Natural killer cell (primary cell): ENCODE measurements around the gene INPP1. TPM values are rescaled to one million over a fixed set of nuclear protein-coding genes. Genes with fewer than 3 reads are reported as not detected.

Experiments used
- ATAC-seq, 3 donors: fragments of 150-1000 bp in 2 of 3; fragments of 200-7000 bp in 1 of 3; cut with Tn5 transposase; 1 replicate in 1 of 3; 2 replicates in 2 of 3; pipeline ENCODE4 v1.10.0; 2021; ENCODE audit warnings: mild to moderate bottlenecking in 2 of 3, moderate library complexity in 2 of 3
- DNase-seq, 2 donors: peaks; one replicate each; pipeline versions ENCODE4 v3.0.0 to v3.0.0-alpha.2; 2013 to 2021; ENCODE audit warnings: mixed read lengths in 1 of 2
- H3K27ac ChIP-seq: one replicate; pipeline ENCODE4 v1.5.1; 2013; ENCODE audit warnings: mild to moderate bottlenecking, low read length
- H3K27me3 ChIP-seq: one replicate; pipeline ENCODE4 v1.6.1; 2013; ENCODE audit warnings: low read length; ENCODE audit not compliant: control insufficient read depth, insufficient read depth
- H3K36me3 ChIP-seq: one replicate; pipeline ENCODE4 v1.6.1; 2013; ENCODE audit warnings: low read length; ENCODE audit not compliant: control insufficient read depth, insufficient read depth
- H3K4me1 ChIP-seq: one replicate; pipeline ENCODE4 v1.6.1; 2013; ENCODE audit warnings: low read length; ENCODE audit not compliant: control insufficient read depth, insufficient read depth
- H3K4me3 ChIP-seq: one replicate; pipeline ENCODE4 v1.5.1; 2013; ENCODE audit warnings: low read length
- H3K9me3 ChIP-seq: one replicate; pipeline ENCODE4 v1.6.1; 2013; ENCODE audit warnings: low read length; ENCODE audit not compliant: control insufficient read depth, insufficient read depth
- H3K27ac Mint-ChIP-seq, 2 donors: one replicate each; pipeline ENCODE4 v1.8.0; 2022; ENCODE audit warnings: mild to moderate bottlenecking in 2 of 2, mixed read lengths in 2 of 2, moderate library complexity in 1 of 2
- H3K27me3 Mint-ChIP-seq, 2 donors: one replicate each; pipeline ENCODE4 v1.8.0; 2022; ENCODE audit warnings: low read depth in 2 of 2, mixed read lengths in 2 of 2
- H3K36me3 Mint-ChIP-seq: one replicate; pipeline ENCODE4 v1.8.0; 2022; ENCODE audit warnings: mixed read lengths
- H3K4me1 Mint-ChIP-seq, 2 donors: one replicate each; pipeline ENCODE4 v1.8.0; 2022; ENCODE audit warnings: mixed read lengths in 2 of 2
- H3K4me3 Mint-ChIP-seq: one replicate; pipeline ENCODE4 v1.8.0; 2022; ENCODE audit warnings: mild to moderate bottlenecking, moderate library complexity, mixed read lengths
- H3K9me3 Mint-ChIP-seq, 2 donors: one replicate each; pipeline ENCODE4 v1.8.0; 2022; ENCODE audit warnings: mixed read lengths in 2 of 2
- WGBS: methylation state at CpG from one replicate; pipeline ENCODE4 v1.1.7; 2013; ENCODE audit warnings: missing lambda C conversion rate; ENCODE audit not compliant: insufficient coverage; 5-methylcytosine and 5-hydroxymethylcytosine counted together
- intact Hi-C: fragments of 100-400 bp; cut with micrococcal nuclease; formaldehyde crosslinking; loops from one replicate; pipeline ENCODE4 v1.14.2; 2022
- total RNA-seq, 4 donors: library from RNA; stranded (reverse); fragments of 120-200 nt in 1 of 4; gene quantifications; one replicate each; pipeline versions ENCODE4 v1.2.3 to v1.2.4, GENCODE V29; 2013 to 2022
- TF ChIP-seq, protein P1 (sequence below): fragments of 200-600 bp; IDR thresholded peaks from one replicate; pipeline ENCODE4 v1.8.0; 2022; ENCODE audit warnings: antibody characterized with exemption

The INPP1 gene
- total RNA-seq, 3 donors from 2014 or later (not counting 1 experiment from before 2014, with no cell fraction given), result 9.5 to 16.7 (median 9.6) TPM

- intact Hi-C loops, result no loop called here
- no peak for ATAC-seq
- H3K27ac Mint-ChIP-seq, result no peak overlapping the region
Measured at GRCh38 chr2:190376083-190376482, 32.7 kb downstream of the INPP1 start.

GRCh38 chr2:190376591-190377245 lies 33.3 kb downstream of the INPP1 start:
- H3K4me1 ChIP-seq, result no peaks in the 10 kb centered on the region
- no peaks in the 10 kb centered on the region for H3K36me3 Mint-ChIP-seq
- H3K27me3 ChIP-seq, result no peaks in the 10 kb centered on the region
- no peak overlapping the region for H3K4me3 ChIP-seq
- intact Hi-C loops, result no loop called here
- no peak overlapping the region for H3K27ac Mint-ChIP-seq
- no peaks in the 10 kb centered on the region for H3K9me3 Mint-ChIP-seq
- DNase-seq (no peak), ATAC-seq (no peak)
- WGBS, result 78% methylated on average over 3 of the region's 3 CpGs
- TF ChIP-seq, protein P1, sequence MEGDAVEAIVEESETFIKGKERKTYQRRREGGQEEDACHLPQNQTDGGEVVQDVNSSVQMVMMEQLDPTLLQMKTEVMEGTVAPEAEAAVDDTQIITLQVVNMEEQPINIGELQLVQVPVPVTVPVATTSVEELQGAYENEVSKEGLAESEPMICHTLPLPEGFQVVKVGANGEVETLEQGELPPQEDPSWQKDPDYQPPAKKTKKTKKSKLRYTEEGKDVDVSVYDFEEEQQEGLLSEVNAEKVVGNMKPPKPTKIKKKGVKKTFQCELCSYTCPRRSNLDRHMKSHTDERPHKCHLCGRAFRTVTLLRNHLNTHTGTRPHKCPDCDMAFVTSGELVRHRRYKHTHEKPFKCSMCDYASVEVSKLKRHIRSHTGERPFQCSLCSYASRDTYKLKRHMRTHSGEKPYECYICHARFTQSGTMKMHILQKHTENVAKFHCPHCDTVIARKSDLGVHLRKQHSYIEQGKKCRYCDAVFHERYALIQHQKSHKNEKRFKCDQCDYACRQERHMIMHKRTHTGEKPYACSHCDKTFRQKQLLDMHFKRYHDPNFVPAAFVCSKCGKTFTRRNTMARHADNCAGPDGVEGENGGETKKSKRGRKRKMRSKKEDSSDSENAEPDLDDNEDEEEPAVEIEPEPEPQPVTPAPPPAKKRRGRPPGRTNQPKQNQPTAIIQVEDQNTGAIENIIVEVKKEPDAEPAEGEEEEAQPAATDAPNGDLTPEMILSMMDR, result no peak
- no peak overlapping the region for H3K27ac ChIP-seq
- H3K4me3 Mint-ChIP-seq, result no peak overlapping the region
- H3K4me1 Mint-ChIP-seq, result peaks cover 0 to 3% of the 10 kb centered on the region in 2 donors
- H3K9me3 ChIP-seq, result no peaks in the 10 kb centered on the region
- no peaks in the 10 kb centered on the region for H3K36me3 ChIP-seq
- no peaks in the 10 kb centered on the region for H3K27me3 Mint-ChIP-seq

More at GRCh38 chr2:190376083-190376482, 32.7 kb downstream of the INPP1 start:
- Mint-ChIP-seq H3K27me3 (no peaks in the 10 kb centered on the region), H3K4me1 (peaks cover 0 to 3% of the 10 kb centered on the region in 2 donors), H3K36me3 (no peaks in the 10 kb centered on the region), H3K9me3 (no peaks in the 10 kb centered on the region), H3K4me3 (no peak overlapping the region)
- Histone ChIP-seq H3K4me3 (no peak overlapping the region), H3K9me3 (no peaks in the 10 kb centered on the region), H3K27me3 (no peaks in the 10 kb centered on the region), H3K36me3 (peaks cover 2% of the 10 kb centered on the region), H3K27ac (no peak overlapping the region), H3K4me1 (no peaks in the 10 kb centered on the region)
- DNase-seq, result no peak
- TF ChIP-seq, protein P1, result no peak

DNA sequence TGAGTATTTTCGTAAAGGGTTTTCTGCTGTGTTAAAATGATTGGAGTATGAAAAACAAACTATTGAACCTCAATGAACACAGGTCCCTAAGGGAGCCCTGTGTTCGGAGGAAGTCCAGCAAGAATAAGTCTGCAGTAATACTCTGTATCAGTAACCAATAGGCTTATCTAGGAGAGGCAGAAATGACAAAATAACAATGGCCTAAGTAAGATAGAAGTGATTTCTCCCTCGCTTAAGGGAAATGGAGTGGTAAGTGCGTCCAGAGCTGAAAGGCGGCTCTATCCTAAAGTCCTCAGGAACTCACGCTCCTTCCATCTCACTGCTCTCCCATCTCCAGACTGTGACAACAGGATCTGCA lies 35.5 kb downstream of the INPP1 start:
- intact Hi-C loops, result no loop called here
- Histone ChIP-seq H3K27me3 (no peaks in the 10 kb centered on the region), H3K36me3 (no peaks in the 10 kb centered on the region), H3K4me1 (no peaks in the 10 kb centered on the region), H3K4me3 (no peak overlapping the region), H3K9me3 (no peaks in the 10 kb centered on the region), H3K27ac (no peak overlapping the region)
- Mint-ChIP-seq H3K4me3 (no peak overlapping the region), H3K27ac (peak overlapping the region in 1 of 2 donors; percentile 27), H3K9me3 (no peaks in the 10 kb centered on the region), H3K27me3 (no peaks in the 10 kb centered on the region), H3K4me1 (peaks cover 0 to 5% of the 10 kb centered on the region in 2 donors), H3K36me3 (no peaks in the 10 kb centered on the region)
- ATAC-seq (no peak), DNase-seq (no peak)
- TF ChIP-seq, protein P1, result no peak
- WGBS, result 95% methylated on average over 5 of the region's 6 CpGs
